ENCODE data around the gene SETMAR. TPM values are rescaled to one million over a fixed set of nuclear protein-coding genes. Genes with fewer than 3 reads are reported as not detected.

The SETMAR gene
- total RNA-seq, 2 experiments from 2014 or later: 9.1 to 9.2 TPM

GRCh38 chr3:4306860-4307259 lies 3.7 kb downstream of the SETMAR start:
- intact Hi-C loops (cut with DNase I, micrococcal nuclease): loop anchor here in 1 of 2 experiments (5.0 kb wide), 1 partner anchor 815 kb away; the partner anchor contains the start of gene ARL8B
- Histone ChIP-seq H3K4me1 (ENCODE audit: insufficient read depth, low read length) (peaks cover 20% of the 10 kb centered on the region), H3K27me3 (ENCODE audit: control insufficient read depth in 1 of 2, insufficient read depth in 2 of 2, low read length in 2 of 2) (no peaks in the 10 kb centered on the region), H3K9me3 (ENCODE audit: control insufficient read depth in 1 of 2, insufficient read depth in 1 of 2, low read length in 2 of 2) (no peaks in the 10 kb centered on the region), H3K4me3 (ENCODE audit: low read length) (no peak overlapping the region), H3K36me3 (ENCODE audit: insufficient read depth, low read length) (peaks cover 5% of the 10 kb centered on the region), H3K27ac (ENCODE audit: low read depth in 1 of 2, low read length in 2 of 2) (no peak overlapping the region)
- no peak for DNase-seq
- Mint-ChIP-seq H3K4me3 (no peak overlapping the region), H3K27ac (no peak overlapping the region), H3K27me3 (no peaks in the 10 kb centered on the region), H3K4me1 (ENCODE audit: low read depth) (peaks cover 49% of the 10 kb centered on the region), H3K9me3 (no peaks in the 10 kb centered on the region), H3K36me3 (ENCODE audit: low read depth) (peaks cover 34% of the 10 kb centered on the region)
- no peak for ATAC-seq (ENCODE audit: poor library complexity)
- CTCF ChIA-PET: no interaction called here
- POLR2A ChIA-PET: no interaction called here
- TF ChIP-seq CTCF (IDR thresholded peaks at IDR 0.05): no peak

GRCh38 chr3:4309491-4310128 lies 6.4 kb downstream of the SETMAR start:
- ATAC-seq (ENCODE audit: poor library complexity) (no peak), DNase-seq (no peak)
- Mint-ChIP-seq H3K9me3 (no peaks in the 10 kb centered on the region), H3K27ac (no peak overlapping the region), H3K27me3 (no peaks in the 10 kb centered on the region), H3K4me3 (no peak overlapping the region), H3K36me3 (ENCODE audit: low read depth) (peaks cover 42% of the 10 kb centered on the region), H3K4me1 (ENCODE audit: low read depth) (peaks cover 32% of the 10 kb centered on the region)
- Histone ChIP-seq H3K27me3 (ENCODE audit: control insufficient read depth in 1 of 2, insufficient read depth in 2 of 2, low read length in 2 of 2) (no peaks in the 10 kb centered on the region), H3K27ac (ENCODE audit: low read depth in 1 of 2, low read length in 2 of 2) (no peak overlapping the region), H3K4me3 (ENCODE audit: low read length) (no peak overlapping the region), H3K4me1 (ENCODE audit: insufficient read depth, low read length) (peaks cover 4% of the 10 kb centered on the region), H3K9me3 (ENCODE audit: control insufficient read depth in 1 of 2, insufficient read depth in 1 of 2, low read length in 2 of 2) (no peaks in the 10 kb centered on the region), H3K36me3 (ENCODE audit: insufficient read depth, low read length) (peaks cover 11% of the 10 kb centered on the region)
- no peak for TF ChIP-seq CTCF (IDR thresholded peaks at IDR 0.05)
- ChIA-PET POLR2A (interaction anchor here (0.5 kb wide), 1 partner anchor 764 kb away, joined by 3 read pairs; no protein-coding TSS in a partner anchor), CTCF (interaction anchor here (0.9 kb wide), 1 partner anchor 13 kb away, joined by 3 read pairs; no protein-coding TSS in a partner anchor)
- intact Hi-C loops (cut with DNase I, micrococcal nuclease): loop anchor here in 1 of 2 experiments (5.0 kb wide), 1 partner anchor 813 kb away; the partner anchor contains the start of gene ARL8B

GRCh38 chr3:4310971-4311370 lies 7.8 kb downstream of the SETMAR start:
- no peaks in the 10 kb centered on the region for H3K9me3 Mint-ChIP-seq
- ATAC-seq (ENCODE audit: poor library complexity) (no peak), DNase-seq (no peak)
- CTCF ChIA-PET: no interaction called here
- H3K27me3 Mint-ChIP-seq: no peaks in the 10 kb centered on the region
- H3K27ac ChIP-seq (ENCODE audit: low read depth in 1 of 2, low read length in 2 of 2): no peak overlapping the region
- no peaks in the 10 kb centered on the region for H3K9me3 ChIP-seq (ENCODE audit: control insufficient read depth in 1 of 2, insufficient read depth in 1 of 2, low read length in 2 of 2)
- no peaks in the 10 kb centered on the region for H3K4me1 ChIP-seq (ENCODE audit: insufficient read depth, low read length)
- no peaks in the 10 kb centered on the region for H3K27me3 ChIP-seq (ENCODE audit: control insufficient read depth in 1 of 2, insufficient read depth in 2 of 2, low read length in 2 of 2)
- H3K4me3 Mint-ChIP-seq: no peak overlapping the region
- H3K36me3 Mint-ChIP-seq (ENCODE audit: low read depth): peaks cover 48% of the 10 kb centered on the region
- peaks cover 20% of the 10 kb centered on the region for H3K4me1 Mint-ChIP-seq (ENCODE audit: low read depth)
- no peak overlapping the region for H3K27ac Mint-ChIP-seq
- POLR2A ChIA-PET: interaction anchor here (0.5 kb wide), 1 partner anchor 1550 kb away, joined by 4 read pairs; no protein-coding TSS in a partner anchor
- H3K36me3 ChIP-seq (ENCODE audit: insufficient read depth, low read length): peaks cover 11% of the 10 kb centered on the region
- H3K4me3 ChIP-seq (ENCODE audit: low read length): no peak overlapping the region
- intact Hi-C loops (cut with DNase I, micrococcal nuclease): no loop called here
- no peak for TF ChIP-seq CTCF (IDR thresholded peaks at IDR 0.05)
